Rectal smooth muscle tissue (tissue), 1 donor: ENCODE measurements around the gene CIRBP.
"Not testable (repeated sequence)": the region's sequence is repeated elsewhere in the genome, so short reads cannot be mapped to it uniquely, and the experiment has no call there.

Experiments
- H3K27ac ChIP-seq: one replicate; pipeline ENCODE4 v1.7.0; 2013; ENCODE audit warnings: low read depth, low read length, inconsistent platforms
- H3K27me3 ChIP-seq: one replicate; pipeline ENCODE4 v1.7.0; 2013; ENCODE audit warnings: low read length; ENCODE audit not compliant: control insufficient read depth, insufficient read depth
- H3K36me3 ChIP-seq: one replicate; pipeline ENCODE4 v1.7.0; 2013; ENCODE audit warnings: low read length; ENCODE audit not compliant: control insufficient read depth, insufficient read depth
- H3K4me1 ChIP-seq: one replicate; pipeline ENCODE4 v1.7.0; 2013; ENCODE audit warnings: low read length; ENCODE audit not compliant: control insufficient read depth, insufficient read depth
- H3K4me3 ChIP-seq: one replicate; pipeline ENCODE4 v1.7.0; 2013; ENCODE audit warnings: low read length
- H3K9ac ChIP-seq: one replicate; pipeline ENCODE4 v1.7.0; 2013; ENCODE audit warnings: low read length

Gene CIRBP

DNA sequence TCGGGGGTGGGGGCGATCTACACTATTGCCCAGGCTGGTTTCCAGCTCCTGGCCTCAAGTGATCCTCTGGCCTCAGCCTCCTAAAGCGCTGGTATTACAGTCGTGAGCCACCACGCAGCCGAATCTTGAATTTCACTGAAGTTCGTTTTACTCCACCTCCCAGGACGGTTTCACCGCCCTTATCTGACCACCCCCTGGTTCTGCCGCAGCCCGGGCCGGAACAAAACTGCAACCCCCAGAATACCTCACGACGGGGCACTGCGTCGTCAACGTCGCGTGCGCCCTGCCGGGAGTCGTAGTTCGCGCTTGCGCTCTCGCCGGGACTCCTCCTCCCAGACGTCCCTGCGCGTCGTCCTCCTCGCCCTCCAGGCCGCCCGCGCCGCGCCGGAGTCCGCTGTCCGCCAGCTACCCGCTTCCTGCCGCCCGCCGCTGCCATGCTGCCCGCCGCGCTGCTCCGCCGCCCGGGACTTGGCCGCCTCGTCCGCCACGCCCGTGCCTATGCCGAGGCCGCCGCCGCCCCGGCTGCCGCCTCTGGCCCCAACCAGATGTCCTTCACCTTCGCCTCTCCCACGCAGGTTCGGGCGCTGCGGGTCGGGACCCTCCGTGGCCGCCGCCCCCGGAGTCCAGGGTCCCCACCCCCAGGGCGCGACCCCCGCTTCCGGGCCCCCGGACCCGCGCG lies 27.6 kb upstream of the CIRBP start, which contains the start of gene ATP5F1D:
Gene ATP5F1D (plus strand): TSS at position 335 of the 679 bp plus-strand sequence. CDS start 100 bp downstream, at position 435.
- Histone ChIP-seq H3K4me1 (peaks cover 31% of the 10 kb centered on the region), H3K4me3 (peak within 1 kb of the TSS; percentile 83), H3K27ac (peak within 1 kb of the TSS; percentile 86), H3K36me3 (no peaks in the 10 kb centered on the region), H3K27me3 (peaks cover 4% of the 10 kb centered on the region), H3K9ac (peak within 1 kb of the TSS; percentile 61)

DNA sequence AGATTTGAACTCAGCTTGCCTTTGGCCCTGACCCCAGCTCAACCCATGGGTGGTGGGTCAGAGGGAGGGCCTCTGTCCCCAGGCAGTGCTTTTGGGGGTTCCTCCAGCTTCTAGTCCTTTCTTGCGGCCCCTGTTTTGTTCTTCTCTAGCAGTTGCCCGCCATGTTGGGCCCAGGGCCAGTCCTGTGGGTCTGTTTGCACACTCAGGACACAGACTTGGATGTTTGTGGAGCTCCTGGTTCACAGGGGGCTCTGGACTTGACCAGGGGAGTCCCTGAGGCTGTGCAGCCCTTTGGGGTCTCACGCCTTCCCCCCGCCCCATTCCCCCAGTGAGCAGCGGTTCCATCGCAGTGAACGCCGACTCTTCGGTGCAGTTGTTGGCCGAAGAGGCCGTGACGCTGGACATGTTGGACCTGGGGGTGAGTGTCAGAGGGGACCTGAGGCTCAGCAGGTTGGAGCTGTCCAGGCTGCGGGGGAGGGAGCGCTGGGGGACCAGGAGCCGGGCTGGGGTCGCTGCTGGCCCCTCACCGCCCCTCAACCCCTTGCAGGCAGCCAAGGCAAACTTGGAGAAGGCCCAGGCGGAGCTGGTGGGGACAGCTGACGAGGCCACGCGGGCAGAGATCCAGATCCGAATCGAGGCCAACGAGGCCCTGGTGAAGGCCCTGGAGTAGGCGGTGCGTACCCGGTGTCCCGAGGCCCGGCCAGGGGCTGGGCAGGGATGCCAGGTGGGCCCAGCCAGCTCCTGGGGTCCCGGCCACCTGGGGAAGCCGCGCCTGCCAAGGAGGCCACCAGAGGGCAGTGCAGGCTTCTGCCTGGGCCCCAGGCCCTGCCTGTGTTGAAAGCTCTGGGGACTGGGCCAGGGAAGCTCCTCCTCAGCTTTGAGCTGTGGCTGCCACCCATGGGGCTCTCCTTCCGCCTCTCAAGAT lies 25.1 kb upstream of the CIRBP start:
- Histone ChIP-seq H3K9ac (no peak overlapping the region), H3K4me3 (peak overlapping the region; percentile 46), H3K27me3 (no peaks in the 10 kb centered on the region), H3K27ac (peak overlapping the region; percentile 91), H3K4me1 (peaks cover 35% of the 10 kb centered on the region), H3K36me3 (no peaks in the 10 kb centered on the region)

DNA sequence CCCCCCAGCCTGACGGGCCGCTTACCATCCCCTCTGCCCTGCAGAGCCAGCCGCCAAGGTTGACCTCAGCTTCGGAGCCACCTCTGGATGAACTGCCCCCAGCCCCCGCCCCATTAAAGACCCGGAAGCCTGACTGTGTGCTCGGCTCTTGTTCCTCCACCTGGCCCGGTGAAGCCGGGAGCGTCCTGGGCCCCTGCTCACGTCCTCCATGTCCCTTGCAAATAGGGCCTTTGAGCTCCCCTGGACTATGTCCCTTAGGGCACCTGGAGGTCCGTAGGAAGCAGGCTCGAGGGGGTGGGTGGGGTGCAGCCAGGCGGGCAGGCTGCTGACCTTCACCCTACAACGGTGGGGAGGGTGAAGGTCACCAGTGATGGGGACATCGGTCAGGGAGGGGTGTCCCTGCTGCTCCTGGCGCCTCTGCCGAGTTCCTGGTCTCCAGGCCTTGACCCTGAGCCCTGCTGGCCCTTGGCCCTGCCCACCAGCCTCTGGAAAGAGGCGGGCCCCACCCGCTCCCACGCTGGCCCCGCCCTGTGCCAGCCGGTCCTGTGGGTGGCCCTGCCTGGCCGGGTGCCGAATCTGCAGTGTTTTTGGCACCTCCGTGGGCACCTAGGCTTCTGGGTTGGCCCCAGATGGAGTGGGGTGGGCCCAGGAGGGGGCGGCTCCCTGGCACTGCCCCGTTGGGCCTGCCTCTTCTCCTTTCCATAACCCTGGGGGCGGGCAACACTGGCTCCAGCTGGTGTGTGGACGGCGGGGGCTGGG lies 24.3 kb upstream of the CIRBP start:
- peaks cover 35% of the 10 kb centered on the region for H3K4me1 ChIP-seq
- H3K36me3 ChIP-seq: no peaks in the 10 kb centered on the region
- H3K9ac ChIP-seq: no peak overlapping the region
- no peaks in the 10 kb centered on the region for H3K27me3 ChIP-seq
- peak overlapping the region; percentile 91 for H3K27ac ChIP-seq
- peak overlapping the region; percentile 46 for H3K4me3 ChIP-seq

DNA sequence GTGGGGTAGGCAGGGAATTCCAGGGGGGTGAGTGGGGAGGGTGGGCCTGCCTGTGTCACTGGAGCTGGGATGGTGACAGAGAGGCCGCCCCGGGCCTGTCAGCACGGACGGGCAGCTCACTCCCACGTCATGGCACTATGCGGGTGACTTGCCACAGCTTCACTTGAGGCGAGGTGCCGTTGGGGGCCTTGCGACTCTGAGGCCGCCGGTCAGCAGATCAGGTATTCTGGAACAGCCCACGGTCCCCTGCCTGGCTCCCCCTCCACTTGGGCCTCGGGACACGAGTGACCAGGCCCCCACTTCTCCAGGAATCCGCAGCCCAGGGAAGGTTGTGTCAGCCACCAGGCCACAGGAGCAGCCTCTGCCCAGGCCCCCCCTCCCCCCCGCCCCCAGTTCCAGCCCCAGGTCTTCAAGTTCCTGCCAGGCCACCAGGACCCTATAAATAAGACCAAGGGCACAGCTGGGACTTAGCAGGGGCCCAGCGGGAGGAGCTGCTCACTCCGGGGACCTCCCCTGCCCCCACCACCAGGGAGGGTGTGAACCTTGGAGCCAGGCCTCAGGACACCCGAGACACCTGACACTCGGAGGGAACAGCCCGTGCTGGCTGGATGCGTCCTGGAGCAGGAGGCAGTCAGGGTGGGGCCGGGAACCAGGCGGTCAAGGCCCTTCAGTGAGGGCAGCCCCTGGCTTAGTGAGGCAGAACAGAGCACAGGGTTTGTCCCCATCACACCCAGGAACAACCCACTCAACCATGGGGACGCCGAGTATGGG lies 23.5 kb upstream of the CIRBP start:
- H3K27me3 ChIP-seq: no peaks in the 10 kb centered on the region
- H3K4me3 ChIP-seq: no peak overlapping the region
- no peak overlapping the region for H3K9ac ChIP-seq
- H3K27ac ChIP-seq: peak overlapping the region; percentile 91
- no peaks in the 10 kb centered on the region for H3K36me3 ChIP-seq
- peaks cover 35% of the 10 kb centered on the region for H3K4me1 ChIP-seq

DNA sequence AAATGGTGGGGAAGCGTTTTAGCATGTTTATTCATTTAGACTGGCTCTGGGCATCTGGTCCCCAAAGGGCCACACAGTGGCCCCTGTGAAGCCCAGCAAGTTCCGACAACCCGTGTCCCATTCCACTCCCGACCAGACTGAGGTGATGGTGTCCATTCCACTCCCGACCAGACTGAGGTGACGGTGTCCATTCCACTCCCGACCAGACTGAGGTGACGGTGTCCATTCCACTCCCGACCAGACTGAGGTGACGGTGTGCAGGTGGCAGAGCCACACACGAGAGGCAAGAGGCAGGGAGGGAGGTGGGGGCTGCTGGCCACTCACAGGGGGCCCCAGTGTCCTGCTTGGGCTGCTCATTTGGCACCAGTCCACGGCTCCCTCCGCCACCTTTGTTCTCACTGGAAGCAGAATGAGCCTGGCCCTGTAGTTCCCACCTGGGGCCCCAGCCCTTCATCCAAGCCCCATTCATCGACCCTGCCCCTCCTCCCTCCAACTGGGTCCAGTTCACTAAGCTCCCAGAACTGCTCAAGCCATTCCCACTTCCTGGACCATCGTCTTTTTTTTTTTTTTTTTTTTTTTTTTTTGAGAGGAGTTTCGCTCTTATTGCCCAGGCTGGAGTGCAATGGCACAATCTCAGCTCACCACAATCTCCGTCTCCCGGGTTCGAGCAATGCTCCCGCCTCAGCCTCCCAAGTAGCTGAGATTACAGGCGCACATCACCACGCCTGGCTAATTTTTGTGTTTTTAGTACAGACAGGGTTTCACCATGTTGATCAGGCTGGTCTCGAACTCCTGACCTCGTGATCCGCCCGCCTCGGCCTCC lies 22.7 kb upstream of the CIRBP start:
- Histone ChIP-seq H3K27ac (peak overlapping the region; percentile 91), H3K4me1 (peaks cover 32% of the 10 kb centered on the region)
- H3K9ac ChIP-seq, H3K4me3 ChIP-seq, H3K36me3 ChIP-seq, H3K27me3 ChIP-seq: not testable (repeated sequence)

DNA sequence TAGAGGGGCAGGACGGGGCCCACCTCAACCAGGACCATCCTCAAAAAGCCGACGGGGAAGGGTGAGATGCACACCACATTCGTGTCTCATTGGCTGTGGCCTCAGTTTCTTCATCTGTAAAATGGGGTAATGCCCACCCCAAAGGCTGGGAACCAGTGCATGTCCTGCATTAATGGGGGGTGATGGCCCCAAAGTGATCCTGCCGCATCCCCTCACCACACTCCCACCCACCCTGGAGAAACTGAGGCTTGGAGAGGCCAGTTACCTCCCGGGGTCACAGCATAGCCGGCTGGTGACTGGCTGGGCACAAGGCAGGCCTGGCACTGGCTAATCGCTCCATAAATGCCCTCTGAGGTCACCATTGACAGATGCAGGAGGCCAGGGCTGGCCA lies 21.4 kb upstream of the CIRBP start:
- Histone ChIP-seq H3K4me3 (peak overlapping the region; percentile 59), H3K27ac (peak overlapping the region; percentile 99), H3K9ac (peak overlapping the region; percentile 45), H3K4me1 (peaks cover 32% of the 10 kb centered on the region), H3K36me3 (peaks cover 6% of the 10 kb centered on the region), H3K27me3 (no peaks in the 10 kb centered on the region)

DNA sequence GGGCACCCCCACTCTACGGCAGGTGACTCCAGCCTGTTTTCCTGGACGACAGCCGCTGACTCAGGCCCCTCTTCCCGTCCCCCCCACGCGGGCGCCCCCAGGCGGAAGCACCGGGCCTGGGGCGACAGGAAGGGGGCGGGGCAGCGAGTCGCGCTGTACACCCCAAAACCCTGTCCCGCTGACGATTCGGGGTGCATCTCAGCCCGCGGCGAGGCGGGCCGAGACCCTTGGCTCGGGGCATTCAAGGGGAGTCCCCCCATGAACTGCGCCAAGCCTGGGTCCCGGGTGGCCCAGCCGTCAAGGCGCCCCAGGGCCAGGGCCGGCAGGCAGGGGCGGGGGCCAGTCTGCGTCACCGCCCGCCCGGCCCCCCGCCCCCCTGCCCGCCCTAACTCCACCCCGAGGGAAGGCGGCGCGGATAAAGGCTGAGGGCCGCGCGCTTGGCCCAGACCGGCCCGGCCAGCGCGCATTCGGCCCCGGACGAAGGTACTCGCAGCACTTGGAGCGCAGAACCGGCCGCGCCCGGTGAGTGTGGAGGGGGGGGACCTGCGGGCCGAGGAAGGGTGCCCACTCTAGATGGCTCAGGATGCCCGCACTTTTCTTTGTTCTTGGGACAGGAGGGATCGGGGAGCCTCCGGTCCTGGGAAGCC lies 20.9 kb upstream of the CIRBP start, which contains the start of gene MIDN:
Gene MIDN (plus strand): TSS at position 445 of the 647 bp plus-strand sequence. CDS start 1,714 bp downstream, outside the sequence.
- H3K9ac ChIP-seq: peak within 1 kb of the TSS; percentile 73
- peak within 1 kb of the TSS; percentile 82 for H3K4me3 ChIP-seq
- peaks cover 6% of the 10 kb centered on the region for H3K36me3 ChIP-seq
- H3K4me1 ChIP-seq: peaks cover 29% of the 10 kb centered on the region
- peak within 1 kb of the TSS; percentile 99 for H3K27ac ChIP-seq
- no peaks in the 10 kb centered on the region for H3K27me3 ChIP-seq

DNA sequence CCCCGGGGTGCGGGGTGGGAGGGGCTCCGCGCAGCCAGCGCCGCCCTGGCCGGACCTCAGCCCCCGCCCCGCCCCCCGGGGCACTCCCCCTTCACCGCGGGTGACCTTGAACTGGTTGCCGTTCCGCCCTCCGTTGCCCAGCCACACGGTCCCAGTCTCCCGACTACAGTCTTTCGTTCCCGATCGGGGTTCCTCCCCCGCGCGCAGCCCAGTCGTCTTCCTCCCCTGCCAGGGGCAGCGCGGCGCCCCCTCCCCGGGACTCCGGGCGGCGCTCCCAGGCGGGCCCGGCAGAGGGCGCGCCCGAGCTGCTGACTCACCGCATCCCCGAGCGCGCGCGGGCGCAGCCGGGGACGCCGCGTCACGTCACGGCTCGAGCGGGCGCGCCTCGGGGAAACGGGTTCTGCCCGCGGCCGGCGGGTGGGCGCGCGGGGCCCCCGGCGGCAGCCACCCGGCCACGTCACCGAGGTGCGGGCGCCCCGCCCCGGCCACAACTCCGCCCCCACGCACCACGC lies 20.3 kb upstream of the CIRBP start:
- peak overlapping the region; percentile 82 for H3K4me3 ChIP-seq
- H3K27me3 ChIP-seq: no peaks in the 10 kb centered on the region
- peaks cover 30% of the 10 kb centered on the region for H3K4me1 ChIP-seq
- H3K36me3 ChIP-seq: peaks cover 6% of the 10 kb centered on the region
- peak overlapping the region; percentile 99 for H3K27ac ChIP-seq
- H3K9ac ChIP-seq: peak overlapping the region; percentile 68

DNA sequence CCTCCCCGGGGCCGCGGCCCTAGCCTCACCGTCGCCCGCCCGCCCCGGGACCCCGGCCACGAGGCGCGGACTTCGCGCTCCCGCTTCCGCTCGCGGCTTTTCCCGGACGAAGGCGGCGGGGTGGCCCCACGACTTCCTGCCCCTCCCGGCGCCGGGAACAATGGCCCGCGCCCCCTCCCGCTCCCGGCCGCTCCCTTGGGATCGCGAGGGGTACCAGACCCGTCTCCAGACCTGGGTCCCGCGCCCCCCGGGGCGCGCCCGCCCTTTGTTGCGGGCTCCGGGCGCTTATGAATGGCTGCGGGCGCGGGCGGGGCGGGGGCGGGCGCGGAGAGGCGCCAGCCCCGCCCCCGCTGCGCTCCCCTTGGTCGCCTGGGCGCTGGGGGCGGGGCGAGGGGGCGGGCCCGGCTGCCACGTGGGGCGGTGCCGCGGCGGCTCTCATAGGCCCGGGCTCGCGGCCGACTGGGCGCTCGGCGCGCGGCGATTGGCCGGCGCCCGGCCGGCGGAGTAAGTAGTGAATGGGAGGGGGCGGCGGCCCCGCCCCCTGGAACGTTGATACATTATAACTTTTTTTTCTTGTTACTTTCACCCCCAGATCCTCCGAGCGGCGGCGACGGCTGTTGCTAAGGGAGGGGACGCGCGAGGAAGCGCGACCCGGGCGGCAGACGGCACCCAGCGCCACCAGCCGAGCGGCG lies 19.7 kb upstream of the CIRBP start:
- peak overlapping the region; percentile 100 for H3K27ac ChIP-seq
- H3K4me3 ChIP-seq: peak overlapping the region; percentile 82
- H3K27me3 ChIP-seq: no peaks in the 10 kb centered on the region
- peaks cover 31% of the 10 kb centered on the region for H3K4me1 ChIP-seq
- peaks cover 8% of the 10 kb centered on the region for H3K36me3 ChIP-seq
- H3K9ac ChIP-seq: peak overlapping the region; percentile 73

DNA sequence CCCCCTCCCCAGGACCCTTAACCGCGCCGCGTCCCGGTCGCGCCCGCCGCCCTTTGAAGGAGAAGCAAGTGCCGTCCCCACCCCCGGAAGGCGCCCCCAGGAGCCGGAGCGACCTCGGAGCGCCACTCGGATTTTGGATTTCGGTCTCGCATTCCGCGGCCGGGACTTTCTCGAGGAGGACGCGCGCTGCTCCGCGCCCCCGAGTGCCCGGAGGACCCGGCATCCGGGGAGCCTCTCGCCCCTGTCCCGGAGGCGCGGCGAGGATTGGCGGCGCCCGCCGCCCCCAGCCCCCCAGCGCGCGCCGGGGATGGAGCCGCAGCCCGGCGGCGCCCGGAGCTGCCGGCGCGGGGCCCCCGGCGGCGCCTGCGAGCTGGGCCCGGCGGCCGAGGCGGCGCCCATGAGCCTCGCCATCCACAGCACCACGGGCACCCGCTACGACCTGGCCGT lies 19.1 kb upstream of the CIRBP start:
- H3K4me3 ChIP-seq: peak overlapping the region; percentile 77
- H3K27ac ChIP-seq: peak overlapping the region; percentile 100
- peak overlapping the region; percentile 73 for H3K9ac ChIP-seq
- peaks cover 14% of the 10 kb centered on the region for H3K36me3 ChIP-seq
- H3K27me3 ChIP-seq: no peaks in the 10 kb centered on the region
- peaks cover 31% of the 10 kb centered on the region for H3K4me1 ChIP-seq
